LoVo (cell line): Measurements from ENCODE around the gene GABRD.

ENCODE experiments used
- DNase-seq: peaks from one replicate; pipeline ENCODE4 v3.0.0-alpha.2; 2016; ENCODE audit warnings: low spot score

GABRD gene

DNA sequence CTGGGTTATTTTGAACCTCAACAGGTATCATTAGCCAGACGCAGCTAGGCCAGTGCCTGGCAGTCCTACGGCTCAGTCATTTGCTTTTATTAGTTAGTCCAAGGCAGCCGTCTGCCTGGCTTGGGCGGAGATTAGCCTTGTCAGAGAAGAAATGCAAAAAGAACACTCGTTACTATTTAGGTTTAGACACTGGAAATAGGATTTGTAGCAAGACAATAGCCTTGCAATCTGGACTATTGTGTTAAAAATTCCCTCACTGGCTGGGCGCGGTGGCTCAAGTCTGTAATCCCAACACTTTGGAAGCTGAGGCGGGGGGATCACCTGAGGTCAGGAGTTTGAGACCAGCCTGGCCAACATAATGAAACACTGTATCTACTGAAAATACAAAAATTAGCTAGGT lies 20.1 kb downstream of the GABRD start:
- no peak for DNase-seq

DNA sequence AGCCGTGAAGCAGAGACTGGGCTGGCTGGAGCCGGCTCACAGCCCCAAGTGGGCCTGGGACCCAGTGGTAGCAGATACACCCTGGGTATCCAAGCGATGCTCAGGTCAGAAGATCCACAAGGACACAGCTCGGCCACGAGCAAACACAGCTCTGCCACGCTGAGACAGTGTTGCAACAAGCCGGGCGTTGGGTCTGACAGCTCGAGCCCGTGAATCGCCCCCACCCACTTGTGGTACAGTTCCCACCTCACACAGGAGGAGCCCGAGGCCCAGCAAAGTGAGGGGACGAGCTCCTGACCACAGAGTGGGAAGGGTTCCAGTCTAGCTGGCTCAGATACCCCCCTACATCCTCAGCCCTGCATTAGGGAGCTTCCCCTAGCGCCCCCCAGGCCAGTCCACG lies 22.2 kb downstream of the GABRD start:
- no peak for DNase-seq

DNA sequence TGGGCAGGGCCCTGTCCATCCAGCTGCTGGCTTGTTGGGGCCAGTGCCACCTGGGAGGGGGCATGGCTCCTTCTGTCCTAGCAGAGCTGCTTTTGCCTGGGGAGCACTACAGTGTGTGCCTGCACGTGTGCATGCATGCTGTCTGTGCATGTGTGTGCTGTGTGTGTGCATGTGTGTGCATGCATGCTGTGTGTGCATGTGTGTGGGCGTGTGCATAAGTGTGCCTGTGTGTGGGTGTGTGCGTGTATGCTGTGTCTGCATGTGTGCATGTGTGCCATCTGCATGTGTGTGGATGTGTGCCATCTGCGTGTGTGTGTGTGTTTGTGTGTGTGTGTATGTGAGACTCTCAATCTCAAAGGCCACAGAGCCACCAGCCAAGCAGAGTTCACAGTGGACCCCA lies 22.7 kb downstream of the GABRD start:
- no peak for DNase-seq

DNA sequence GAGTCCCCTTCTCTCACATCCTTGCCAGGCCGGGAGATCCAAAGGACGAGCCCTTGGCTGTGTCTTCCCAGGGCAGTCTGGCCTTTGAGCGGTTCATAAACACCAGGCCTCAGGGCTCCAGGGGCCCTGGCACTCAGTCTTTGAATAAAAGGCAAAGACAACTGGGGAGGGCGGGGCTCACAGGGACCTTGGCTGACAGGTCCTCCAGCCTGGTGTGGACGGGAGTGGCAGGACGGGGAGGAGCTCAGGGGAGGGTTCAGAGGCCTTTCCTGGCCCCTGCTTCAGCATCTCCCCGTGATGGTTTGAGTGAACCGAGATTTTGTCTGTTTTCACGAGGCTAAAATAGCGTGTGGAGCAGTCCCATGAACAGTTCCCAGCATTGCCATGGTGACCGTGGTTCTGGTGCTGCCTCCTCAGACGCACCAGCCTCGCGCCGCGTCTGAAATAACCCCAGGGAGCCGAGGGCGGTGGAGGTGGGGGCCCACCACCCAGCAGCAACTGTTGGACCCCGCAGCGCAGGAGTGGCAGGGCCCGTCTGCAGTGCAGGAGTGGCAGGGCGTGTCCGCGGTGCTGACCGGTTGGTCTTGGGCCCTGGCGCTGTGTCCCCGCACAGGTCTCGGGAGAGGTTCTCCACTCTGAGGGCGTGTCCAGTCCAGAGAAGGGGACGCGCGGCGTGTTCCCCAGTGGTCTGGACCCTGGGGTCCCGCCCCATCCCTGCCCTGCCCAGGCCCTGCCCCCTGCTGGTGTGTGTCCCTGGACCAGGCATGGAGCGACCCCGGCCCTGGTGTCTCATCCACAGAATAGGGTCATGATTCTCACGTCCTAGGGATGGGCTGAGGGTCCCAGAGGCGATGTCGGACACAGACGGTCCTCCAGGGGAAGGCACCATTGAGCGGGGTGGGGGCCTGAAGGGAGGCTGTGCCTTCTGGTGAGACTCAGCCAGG lies 24.0 kb downstream of the GABRD start:
- DNase-seq: no peak

DNA sequence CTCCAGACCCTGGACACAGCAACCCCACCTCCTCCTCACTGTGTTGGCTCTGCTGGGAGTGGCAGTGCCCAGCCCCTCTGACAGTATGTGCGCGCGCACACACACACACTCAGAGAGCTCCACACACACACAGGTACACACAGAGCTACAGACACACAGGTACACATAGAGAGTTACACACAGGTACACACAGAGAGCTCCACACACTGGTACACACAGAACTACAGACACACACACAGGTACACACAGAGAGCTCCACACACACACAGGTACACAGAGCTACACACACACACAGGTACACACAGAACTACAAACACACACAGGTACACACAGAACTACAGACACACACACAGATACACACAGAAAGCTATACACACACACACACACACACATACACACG lies 24.7 kb downstream of the GABRD start:
- DNase-seq: no peak

DNA sequence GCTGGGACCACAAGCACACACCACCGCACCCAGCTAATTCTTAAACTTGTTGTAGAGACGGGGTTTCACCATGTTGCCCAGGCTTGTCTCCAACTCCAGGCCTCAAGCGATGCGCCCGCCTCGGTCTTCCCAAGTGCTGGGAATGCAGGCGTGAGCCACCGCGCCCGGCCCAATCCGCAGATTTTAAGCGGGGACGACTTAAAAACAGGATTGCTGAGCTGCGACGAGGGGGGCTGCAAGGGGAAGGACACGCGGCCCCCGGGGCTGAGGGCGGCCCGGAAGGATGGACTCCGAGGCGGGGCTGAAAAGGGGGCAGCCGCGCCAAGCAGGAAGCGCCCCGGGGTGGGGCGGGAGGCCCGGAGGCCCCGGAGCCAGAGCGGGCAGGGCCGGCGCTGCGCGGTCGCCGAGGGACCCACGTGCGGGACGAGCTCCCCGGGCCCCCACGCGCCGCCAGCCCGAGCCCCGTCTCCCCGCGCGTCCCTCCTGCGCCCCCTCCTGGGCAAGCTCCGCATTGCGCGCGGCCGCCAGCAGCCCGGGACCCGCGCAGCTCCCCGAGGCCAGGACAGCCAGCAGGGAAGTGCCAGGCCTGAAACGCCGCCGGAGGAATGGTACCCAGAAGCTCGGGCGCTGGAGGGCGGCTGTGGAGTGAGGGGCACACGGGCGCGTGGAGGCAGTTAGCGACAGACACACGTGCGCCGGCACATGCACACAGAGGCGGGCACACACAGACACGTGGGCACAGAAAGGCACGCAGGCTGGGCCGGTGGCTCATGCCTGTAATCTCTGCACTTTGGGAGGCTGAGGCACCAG lies 25.6 kb downstream of the GABRD start:
- DNase-seq: peak; percentile 54

DNA sequence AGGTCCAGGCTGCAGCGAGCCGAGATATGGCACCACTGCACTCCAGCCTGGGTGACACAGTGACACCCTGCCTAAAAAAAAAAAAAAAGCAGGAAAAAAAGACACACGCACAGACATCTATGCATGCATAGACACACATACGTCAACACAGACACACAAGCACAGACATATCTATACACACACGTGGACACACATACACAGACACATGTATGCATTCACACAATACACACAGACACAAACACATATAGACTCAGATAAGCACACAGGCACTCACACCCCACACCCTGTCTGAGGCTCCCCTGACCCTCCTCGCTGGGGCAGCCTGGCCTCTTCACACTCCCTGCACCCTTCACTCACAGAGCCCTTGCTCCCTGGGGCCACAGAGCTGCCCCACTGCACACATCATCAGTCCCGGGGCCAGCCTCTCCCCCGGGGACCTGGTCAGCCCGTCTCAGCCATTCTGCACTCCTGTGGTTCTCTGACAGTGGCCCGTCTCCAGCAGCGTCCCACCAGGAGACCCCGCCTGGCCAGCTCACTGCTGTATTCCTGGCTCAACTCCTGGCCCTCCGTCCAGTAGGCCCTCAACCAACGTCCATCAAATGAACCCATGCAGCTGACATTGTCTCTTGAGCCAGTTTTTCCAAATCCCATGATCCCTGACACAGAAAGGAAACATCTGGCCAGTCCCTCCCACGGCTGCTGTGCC lies 26.5 kb downstream of the GABRD start:
- no peak for DNase-seq

DNA sequence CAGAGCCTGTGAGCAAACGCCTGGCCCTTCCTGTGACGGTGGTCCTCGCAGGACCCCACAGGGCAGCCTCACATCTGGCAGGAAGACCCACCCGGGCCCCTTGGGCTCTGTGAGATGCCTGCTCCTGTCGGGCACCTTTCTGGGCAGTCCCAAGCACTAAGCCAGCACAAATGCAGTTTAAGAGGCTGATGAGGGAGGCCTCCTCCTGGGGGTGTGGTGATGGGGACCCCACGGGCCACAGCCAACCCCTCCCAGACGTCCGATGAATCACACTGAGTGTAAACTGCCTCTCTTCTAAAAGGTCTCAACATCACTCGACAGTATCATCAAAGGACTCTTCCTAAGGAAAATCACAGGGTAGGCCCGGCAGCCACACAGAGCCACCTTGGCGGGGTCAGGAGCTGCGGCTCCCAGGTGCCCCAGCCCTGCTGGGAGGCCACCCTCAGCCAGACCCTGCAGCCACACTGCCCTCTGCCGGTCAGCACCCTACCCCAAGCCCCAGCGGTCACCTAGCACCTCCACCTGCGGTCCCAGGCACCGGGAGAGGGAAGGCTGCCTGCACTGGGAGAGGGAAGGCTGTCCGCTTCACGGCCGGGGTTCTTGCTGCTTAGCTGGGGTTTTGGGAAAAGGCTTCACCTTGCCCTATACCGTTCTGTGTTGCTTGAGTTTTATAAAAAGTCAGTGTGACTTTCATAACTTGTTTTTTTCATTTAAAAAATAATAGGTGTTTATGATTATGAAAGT lies 27.2 kb downstream of the GABRD start:
- peak; percentile 62 for DNase-seq

DNA sequence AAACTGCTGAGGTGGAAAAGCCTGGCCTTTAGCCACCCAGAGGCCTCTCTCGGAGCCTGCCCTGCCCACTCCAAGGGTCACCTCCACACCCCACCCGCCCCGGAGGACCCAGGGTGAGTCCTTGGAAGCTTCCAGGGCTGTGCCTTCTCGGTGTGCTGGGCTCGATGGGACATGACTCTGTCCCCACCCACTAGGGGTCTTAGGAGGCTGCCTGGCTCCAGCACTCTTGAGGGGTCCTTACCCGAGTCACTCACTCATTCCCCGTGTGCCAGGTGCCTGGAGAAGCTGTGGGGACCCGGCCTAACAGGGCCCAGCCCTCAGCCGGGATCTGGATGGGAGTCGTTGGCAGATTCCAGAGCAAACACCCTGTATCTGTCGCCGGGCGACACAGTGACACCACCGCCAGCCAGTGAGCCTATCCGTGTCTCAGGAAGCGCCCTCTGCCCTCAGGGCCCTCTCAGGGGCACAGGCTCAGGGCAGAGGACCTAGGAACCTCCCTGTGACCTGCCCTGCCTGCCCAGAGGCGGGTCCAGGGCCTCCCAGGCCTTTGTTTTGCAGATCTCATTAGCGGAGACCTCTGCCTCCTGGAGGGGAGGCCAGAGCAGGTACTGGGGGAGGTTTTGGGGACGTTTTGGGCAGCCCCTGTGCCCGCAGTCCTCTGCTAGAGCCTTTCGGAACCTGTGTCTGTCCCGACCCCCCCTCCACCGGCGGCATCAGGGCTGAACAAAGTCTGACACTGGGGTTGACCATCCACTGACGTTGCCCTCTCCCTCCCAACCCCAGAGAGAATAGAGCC lies 28.0 kb downstream of the GABRD start:
- DNase-seq: no peak

DNA sequence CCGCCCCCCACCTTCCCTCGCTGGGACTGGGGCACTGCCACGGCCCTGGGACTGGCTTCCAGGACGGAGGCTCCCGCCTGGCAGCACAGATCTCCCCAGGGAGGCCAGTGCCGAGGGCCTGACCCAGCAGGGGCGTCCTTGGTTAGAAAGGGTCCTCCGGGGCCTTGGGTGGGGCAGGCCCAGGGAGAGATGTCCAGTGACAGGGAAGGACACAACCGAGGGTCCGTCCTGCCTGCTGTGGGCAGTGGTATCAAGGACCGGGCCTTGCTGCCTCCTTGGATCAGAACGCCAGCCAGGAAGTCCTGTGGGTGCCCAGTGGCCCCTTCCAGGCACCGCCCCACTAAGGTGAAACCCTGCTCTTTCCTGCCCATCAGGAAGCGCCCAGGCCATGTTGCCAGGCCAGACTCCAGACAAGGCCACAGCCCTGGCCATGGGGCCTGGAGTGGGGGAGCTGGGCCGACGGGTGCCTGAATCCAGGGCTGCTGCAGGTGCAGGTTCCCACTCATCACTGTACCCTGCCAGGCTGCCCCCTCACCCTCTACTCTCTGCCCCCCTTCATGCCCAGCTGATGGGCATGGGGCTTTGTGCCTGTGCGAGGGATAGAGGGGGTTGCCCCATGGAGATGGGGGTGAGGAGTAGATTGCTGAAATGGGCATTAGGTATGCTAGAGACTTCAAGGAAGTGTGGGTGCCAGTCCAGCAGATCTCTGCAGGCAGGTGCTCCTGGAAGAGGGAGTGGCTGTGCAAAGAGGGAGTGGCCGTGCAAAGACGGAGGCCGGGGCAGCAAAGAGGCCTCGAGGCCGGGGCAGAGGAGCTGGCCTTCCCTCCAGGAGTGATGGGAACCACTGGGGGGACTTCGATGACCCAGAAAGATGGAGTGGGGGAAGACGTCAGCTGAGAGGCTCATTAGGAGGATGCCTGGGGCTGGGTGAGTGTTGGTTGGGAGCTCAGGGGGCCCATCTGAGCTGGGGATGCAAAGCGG lies 28.9 kb downstream of the GABRD start:
- DNase-seq: no peak

DNA sequence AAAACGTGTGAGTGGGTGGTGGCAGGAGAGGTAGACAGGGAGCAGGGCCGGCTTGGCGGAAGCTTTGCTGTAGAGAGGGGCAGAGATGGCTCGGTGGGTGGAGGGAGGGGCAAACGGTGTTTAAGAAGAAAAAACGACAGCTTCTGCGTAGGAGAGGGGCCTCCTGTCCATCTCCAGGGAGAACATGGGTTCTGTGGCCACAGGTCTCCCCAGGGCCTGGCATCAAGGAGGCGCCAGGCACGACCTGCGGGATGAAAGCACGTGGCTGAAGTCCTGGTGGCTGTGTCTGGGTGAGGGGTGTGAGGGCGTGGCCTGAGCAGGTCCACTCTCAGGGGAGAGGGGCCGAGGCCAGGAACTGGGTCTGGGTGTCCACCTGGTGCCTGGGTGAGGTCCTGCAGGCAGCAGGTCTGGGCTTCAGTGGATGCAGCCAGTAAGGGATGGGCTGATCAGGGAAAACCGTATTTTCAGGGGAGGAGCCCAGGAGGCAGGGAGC lies 30.1 kb downstream of the GABRD start:
- peak; percentile 49 for DNase-seq

DNA sequence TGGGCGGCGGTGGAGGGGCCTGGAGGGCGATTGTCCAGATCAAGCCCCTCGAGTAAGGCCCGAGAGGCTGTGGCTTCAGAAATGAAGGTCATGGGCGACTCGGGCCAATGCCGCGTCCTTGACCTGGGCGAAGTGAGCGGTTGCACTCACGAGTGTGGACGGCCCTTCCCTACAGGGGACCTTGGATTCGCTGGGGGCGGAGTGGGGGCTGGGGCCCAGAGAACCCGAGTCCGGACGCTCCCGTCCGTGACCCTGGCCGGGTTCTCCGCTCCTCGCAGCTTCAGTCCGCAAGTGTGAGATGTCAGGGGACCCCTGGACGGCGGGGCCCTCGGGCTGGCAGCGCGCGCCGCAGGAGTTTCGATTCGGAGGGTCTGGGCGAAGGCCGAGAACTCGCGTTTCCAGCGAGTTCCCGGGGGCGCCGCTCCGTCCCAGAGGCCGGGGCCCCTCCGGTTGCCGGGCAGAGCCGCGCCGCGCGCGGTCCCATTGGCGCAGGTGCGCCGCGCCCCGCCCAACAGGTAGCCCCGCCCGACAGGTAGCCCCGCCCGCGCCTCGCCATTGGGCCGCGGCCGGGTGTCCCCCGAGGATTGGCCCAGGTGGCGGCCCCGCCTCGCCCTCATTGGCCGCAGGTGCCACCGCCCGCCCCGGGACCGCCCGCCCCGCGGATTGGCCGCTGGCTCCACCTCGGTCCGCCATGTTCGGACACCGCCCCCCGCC lies 30.7 kb downstream of the GABRD start, which contains the start of gene PRKCZ:
Gene PRKCZ, plus strand, starts transcription at position 694 of the 714 bp plus-strand sequence. CDS start 220 bp downstream, outside the sequence.
- DNase-seq: peak; percentile 95

DNA sequence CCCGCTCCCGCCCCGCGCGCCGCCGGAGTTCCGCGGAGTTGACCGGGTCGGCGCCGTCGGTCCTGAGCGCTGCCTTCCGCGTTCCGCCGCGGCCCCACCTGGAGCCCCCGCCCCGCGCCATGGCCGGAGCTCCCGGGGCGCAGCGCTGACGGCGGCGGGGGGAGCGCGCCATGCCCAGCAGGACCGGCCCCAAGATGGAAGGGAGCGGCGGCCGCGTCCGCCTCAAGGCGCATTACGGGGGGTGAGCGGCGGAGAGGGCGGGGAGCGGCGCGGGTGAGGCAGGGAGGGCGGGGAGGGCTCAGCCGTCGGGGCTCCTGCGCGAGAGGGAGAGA lies 31.3 kb downstream of the GABRD start:
- no peak for DNase-seq

DNA sequence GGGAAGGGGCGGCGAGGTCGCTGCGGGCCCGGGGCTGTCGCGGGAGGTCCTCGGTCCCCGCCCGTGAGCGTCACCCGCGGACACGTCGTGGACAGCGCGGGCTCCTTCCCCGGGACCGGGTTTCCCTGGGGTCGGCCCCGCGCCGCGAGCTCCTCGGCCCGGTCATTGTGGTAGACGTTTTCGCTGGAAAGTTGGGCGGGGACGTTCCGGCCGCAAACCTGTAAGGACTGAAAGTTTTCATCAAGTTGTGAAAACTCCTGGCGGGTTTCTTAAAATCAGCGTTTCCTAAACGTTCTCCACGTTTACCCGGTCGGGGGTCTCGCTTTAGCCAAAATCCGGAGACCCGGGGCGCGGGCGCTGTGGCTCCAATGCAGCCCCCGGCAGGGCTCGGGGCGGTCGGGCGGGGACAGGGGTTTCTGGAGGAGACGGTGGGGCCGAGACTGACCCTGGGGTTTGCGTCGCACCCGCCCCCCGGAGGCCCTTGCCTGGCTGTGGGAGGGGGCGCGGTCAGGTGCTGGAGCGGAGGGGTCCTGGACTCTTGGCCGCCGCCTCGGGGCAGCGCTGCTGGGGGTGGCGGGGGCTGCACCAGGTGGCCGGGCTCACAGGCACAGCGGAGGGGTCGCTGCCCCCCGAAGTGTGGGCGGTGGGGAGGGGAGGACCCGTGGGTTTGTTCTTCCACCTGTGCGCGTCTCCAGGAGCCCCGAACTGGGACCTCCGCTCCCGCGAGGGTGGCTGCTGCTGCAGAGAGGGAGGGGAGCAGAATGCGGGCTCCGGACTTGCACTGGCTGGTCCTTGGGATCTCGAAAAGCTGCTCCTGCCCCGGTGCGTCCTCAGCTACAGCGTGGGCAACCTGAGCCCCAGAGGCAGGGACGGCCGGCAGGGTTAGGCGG lies 31.9 kb downstream of the GABRD start:
- no peak for DNase-seq

DNA sequence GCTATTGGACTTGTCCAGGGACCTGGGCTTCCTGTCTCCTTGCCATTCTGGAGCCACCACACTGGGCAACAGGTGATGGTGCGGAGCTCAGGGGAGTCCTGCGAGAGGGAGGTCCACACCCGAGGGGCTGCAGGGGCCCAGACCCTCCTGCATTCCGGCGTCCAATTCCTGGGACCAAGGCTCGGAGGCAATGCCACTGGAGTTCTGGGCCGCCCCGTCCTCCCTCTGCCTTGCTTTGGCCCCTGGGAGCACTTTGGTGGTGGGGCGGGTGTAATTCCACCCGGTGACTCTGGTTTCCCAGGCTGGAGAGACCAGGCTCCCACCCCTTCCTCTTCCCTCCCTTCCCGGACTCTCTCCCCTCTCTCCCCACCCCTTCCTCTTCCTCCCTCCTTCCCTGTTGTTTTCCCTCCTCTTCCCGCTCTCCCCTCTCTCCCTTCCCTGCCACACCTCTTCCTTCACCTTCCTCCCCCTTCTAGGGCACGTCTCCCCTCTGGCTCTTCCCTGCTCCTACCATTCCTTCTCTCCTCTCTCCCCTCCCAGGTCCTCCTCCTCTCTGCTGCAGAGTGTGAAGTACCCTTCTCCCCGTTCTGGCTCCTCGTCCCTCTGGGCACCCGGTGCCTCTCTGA lies 33.0 kb downstream of the GABRD start:
- DNase-seq: no peak

DNA sequence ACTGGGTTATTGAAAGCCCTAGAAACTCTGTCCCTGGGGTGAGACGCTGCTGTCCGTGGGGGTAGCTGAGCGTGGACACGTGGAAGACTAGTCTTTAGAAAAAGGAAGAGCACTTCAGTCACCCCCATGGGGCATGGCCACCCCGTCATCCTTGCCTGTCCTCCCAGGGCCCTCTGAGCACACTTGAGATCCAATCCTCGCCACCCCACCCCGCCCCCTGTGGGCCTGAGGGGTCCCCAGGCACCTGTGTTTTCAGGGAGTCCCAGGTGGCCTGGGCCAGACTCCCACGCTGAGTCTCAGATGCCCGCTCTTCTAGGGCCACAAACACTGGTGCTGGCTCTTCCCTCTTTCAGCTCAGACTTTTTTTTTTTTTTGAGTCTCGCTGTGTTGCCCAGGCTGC lies 33.6 kb downstream of the GABRD start:
- no peak for DNase-seq

DNA sequence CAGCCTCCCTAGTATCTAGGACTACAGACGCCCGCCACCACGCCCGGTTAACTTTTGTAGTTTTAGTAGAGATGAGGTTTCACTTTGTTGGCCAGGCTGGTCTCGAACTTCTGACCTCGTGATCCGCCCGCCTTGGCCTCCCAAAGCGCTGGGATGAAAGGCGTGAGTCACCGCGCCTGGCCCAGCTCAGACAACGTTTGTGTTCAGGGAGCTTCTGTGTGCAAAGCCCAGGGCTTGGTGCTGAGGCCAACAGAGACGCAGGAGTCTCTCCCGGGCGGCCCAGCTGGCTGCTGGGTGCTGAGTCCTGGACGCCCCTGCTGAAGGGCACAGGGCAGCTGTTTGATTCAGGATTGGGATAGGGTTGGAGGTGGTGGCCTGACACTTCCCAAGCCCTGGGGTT lies 34.1 kb downstream of the GABRD start:
- no peak for DNase-seq
